Tibial nerve (tissue), 3 donors: ENCODE data around the gene MYCN.

Experiments used
- POLR2A ChIP-seq, 2 donors: fragments of 450-650 bp; IDR thresholded peaks; one replicate each; pipeline ENCODE4 v1.6.1; 2017; ENCODE audit warnings: antibody characterized with exemption in 2 of 2, mild to moderate bottlenecking in 2 of 2, moderate library complexity in 2 of 2
- TF ChIP-seq, protein P1 (sequence below), 5 experiments: fragments of 200-600 bp in 3 of 5; fragments of 450-650 bp in 2 of 5; sonication (generic) in 3 of 5; IDR thresholded peaks; one replicate each; pipeline ENCODE4 v1.5.1; 2016 to 2019; ENCODE audit warnings: antibody characterized with exemption in 5 of 5, mild to moderate bottlenecking in 3 of 5, moderate library complexity in 2 of 5

DNA sequence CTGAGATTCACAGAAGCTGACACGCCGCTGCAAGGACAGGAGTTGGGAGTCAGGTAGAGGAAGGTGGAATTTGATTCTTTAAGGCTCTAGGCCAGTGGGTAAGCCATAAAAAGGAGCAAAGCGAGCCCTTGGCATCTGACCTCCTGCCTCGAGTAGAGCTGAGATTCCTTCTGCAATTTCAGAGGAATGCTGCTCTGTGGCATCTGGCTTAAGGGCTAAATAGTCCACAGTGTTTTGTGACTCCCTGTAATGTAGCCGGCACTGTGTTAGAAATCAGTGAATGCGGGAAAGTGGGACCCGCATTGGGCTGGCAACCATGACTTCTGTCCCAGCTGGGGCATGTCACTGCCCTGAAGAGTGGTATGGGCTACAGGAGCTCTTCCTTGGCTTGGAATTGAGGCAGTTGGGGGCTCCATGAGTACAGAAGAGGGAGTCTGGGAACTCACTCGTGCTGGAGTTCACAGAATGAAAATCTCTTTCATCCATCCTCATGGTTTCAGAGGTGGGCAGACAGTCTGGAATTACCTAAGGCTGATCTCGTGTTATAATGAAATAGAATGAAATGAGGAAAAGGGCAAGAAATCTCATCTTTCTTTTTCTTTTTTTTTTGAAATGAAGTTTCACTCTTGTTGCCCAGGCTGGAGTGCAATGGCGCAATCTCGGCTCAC lies 12.7 kb upstream of the MYCN start:
- TF ChIP-seq, protein P1, sequence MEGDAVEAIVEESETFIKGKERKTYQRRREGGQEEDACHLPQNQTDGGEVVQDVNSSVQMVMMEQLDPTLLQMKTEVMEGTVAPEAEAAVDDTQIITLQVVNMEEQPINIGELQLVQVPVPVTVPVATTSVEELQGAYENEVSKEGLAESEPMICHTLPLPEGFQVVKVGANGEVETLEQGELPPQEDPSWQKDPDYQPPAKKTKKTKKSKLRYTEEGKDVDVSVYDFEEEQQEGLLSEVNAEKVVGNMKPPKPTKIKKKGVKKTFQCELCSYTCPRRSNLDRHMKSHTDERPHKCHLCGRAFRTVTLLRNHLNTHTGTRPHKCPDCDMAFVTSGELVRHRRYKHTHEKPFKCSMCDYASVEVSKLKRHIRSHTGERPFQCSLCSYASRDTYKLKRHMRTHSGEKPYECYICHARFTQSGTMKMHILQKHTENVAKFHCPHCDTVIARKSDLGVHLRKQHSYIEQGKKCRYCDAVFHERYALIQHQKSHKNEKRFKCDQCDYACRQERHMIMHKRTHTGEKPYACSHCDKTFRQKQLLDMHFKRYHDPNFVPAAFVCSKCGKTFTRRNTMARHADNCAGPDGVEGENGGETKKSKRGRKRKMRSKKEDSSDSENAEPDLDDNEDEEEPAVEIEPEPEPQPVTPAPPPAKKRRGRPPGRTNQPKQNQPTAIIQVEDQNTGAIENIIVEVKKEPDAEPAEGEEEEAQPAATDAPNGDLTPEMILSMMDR (IDR thresholded peaks at IDR 0.05), result no peak
- no peak for TF ChIP-seq POLR2A (IDR thresholded peaks at IDR 0.05)
